Measurements from ENCODE around the gene GPER1.
"Not testable (repeated sequence)": the region's sequence is repeated elsewhere in the genome, so short reads cannot be mapped to it uniquely, and the experiment has no call there.

The GPER1 gene

DNA sequence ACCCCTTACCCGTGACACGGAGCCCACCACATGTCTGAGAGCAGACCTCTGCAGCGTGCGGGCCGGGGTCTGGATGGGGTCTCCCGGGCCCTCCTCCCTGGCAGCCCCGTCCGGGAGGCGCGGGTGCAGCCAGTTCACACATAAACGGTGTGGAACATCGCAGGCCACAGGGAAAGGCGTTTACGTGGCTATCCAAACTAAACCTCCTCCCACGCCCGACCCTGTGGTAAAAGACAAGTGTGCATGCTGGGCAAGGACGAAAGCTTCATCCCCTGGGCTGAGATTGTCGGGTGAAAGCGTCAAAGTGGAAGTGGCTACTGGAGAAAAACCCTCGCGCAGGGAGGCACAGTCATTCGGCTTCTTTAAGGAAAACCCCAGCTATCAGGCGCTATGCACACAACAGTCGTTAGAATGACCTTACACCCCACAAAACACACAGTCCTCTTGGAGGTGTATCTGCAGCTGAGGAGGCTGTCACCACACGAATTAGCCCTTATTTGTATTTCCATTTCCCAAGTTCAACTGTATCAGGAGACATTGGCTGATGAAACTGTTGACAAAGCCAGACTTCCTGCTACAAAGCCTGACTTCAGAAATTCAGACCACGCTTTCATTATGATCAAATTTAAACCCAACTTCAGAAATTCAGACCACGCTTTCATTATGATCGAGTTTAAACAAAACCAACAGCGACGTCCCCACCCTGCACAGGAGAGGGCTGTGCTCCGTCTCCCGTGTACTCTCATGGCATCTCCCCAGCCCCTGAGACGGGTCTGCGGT is 15.3 kb downstream of the GPER1 start:
- no peak for DNase-seq (ENCODE audit: low read depth in 2 of 2)

DNA sequence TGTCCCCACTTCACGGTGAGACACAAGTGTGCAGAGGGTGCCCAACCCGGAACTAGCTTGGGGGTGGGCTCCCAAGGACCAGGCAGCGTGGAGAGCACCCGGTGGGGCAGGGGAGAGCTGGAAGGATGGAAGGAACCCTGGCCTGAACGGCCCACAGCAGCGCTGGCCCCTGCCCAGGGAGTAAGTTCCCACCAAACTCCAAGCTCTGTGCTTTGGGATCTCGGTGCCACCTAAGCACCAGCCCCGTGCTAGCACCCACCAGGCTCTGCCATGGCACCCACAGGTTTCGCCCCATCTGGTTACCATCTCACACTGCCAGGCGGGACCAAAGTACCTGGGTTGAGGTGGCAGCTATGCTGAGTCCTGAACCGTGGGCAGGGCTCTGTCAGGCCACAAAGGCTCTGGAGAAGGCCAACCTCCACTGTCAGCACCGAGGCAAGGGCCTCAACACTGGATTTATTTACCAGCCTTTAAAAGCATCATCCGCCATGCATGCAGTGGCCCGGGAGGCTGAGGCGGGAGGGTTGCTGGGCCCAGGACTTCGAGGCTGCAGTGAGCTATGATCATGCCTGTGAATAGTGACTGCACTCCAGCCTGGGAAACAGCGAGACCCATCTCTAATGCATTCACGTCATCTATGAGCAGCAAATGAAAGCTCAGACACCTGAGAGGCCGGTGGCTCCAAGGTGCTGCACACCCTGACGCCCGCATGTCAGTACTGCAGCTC is 16.0 kb downstream of the GPER1 start:
- no peak for DNase-seq (ENCODE audit: low read depth in 2 of 2)

DNA sequence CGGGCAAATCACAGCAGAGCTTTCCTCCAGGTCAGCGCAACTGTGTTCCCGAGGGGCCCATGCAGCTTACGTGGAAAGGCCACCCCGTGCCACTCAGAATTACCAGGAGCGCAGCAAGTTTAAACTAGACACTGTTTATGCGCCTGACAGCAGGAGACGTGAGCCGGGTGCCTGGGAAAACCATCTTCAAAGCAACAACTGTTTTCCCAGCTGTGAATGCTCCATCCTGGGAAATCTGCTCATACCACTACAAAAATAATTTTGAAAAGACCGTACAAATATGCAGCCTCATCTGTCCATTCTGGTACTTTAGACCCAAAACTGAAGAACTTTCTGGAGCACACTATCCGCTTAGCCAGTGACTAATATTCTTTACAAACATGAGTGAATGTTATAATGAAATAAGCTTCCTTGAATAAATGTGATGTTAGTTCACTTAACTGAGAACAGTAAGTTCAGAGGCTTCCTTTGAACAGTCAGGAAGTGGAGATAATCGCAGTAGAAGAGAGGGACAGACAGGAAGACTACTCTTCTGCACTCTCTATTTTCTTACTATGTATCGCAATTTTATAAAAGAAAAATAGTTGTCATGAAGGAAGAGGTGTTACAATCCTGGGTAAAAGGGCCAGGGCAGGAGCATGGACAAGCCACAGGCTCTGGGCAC is 16.7 kb downstream of the GPER1 start:
- no peak for DNase-seq (ENCODE audit: low read depth in 2 of 2)

DNA sequence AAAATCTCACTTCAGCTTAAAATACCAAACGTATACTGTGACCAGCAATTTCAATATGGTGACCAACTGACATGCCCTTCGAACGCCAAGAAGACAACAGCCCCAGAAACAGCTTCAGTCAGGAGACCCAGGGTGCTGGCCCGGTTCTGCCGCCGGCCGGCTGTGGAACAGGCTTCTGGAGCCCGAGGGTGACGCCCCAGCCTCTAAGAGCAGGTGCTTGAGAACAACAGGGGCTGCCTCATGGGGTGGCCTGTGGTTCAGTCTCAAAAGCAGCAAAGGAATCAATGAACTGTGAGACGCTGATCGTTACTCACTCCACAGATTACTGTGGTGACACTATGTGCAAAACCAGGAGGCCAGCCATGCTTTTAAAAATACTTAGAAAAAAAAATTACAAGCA is 17.3 kb downstream of the GPER1 start:
- no peak for DNase-seq (ENCODE audit: low read depth in 2 of 2)

DNA sequence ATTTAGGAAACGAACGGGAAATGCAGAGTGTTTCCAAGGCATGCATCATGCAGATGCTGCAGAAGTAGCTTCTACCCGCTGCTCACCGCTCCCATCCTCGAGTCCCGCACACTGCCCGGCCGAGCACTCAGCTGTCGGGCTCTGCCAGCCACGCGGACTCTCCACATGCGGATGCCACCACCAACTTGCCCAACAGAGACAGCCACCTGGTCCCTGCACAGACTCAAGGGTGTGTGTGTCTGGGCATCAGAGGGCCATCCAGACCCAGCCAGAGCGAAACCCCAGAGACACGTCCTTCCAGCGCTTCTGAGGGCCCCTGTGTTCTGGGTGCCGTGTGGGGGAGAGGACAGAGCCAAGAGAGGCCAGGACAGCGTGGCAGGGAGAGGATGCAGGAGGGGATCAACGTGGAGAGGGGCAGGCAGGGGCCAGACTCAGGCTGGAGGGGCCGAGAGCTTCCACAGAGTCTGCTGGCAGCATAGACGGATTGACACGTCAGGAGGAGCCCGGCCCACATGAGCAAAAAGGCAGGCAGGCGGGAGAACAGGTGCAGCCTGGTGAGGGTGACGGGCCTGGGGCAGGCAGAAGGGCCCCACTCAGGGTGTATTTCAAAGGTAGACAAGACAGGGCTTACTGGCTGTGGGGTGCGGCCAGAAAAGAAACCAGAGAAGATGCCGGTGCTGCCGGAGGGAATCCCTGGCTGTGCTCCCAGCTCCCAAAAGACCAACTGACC is 18.3 kb downstream of the GPER1 start:
- DNase-seq (ENCODE audit: low read depth in 2 of 2), result no peak

DNA sequence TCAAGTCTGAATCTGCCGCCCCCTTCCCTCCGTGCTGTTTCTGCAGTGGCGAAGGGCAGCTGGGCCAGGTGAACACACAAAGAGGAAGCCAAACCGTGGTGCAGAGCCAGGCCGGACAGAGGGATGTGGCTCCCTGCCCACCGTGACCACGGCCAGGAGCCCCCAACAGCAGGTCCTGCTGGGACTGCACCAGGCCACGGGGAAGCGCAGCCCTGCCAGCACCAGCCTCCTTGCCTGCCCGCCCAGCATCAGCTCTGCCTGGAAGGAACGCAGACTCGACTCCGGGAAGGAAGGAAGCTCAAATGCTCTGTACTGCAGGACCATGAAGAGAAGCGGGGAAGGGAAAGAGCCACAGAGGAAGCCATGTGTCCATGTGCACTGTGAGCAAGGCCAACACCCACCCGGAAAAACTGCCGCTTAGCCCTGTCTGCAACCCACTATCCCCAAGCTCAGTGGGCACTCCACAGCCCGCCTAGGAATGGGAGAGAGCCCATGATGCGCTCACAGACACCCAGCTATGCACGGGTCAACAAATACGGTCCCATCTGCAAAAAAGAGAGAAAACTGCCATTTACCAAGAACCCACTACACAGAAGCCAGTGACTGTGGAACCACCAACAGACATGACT is 19.0 kb downstream of the GPER1 start:
- DNase-seq (ENCODE audit: low read depth in 2 of 2), result no peak

DNA sequence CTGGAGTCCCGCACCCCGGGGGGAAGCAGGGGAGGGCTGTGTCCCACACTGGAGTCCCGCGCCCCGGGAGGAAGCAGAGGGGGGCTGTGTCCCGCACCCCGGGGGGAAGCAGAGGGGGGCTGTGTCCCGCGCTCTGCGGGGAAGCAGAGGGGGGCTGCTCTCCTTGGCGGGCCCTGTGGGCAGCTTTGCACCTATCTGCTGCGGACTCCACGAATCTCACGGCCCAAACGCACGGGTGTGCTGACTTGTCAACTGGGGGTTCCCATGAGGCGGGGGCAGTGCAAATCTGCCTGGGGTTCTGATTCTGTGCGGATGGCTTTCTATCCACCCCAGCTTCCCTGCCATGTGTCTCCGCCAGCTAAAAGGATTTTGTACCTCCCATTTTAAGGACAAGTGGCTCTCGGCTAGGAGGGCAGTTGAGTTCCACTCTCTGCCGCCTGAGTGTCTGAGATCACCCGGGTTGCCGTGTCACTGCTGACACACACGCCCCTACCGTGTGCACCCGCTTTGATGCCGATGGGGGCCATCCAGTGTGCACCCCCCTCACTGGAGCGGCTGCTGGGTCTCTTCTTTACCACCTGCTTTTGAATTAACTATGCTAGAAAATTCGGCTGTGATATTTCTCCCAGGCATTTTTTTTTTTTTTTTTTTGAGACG is 20.5 kb downstream of the GPER1 start:
- DNase-seq (ENCODE audit: low read depth in 2 of 2), result no peak

DNA sequence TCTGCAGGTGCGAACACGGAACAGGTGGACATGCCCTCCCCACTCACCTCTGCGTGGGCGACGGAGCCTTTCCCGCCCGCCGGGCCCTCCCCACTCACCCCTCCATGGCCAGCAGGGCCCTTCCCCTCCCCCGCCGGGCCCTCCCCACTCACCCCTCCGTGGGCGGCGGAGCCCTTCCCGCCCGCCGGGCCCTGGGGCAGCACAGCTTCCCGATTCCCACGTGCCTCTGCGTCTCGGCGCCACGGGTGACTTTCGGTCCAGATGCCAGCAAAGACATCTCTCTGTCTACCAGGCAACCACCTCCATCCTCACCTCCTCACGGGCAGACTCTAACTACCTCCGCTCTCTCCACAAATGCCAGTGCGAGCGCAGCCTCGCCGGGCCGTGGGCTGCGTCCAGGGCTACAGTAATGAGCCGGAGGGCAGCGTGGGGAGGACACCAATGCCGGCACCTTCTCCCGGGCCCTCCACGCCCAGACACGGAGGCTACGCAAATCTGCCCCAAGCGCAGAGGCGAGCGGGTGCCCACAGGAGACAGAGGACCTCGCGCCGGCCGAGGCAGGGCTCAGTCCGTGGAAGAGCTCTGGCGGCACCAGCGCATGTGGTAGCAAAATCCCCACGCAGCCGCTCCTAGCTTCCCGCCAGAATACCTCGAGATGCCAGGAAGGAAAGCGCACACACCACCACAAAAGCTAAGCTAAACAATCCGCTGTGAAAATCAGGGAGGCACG is 21.8 kb downstream of the GPER1 start:
- no peak for DNase-seq (ENCODE audit: low read depth in 2 of 2)

DNA sequence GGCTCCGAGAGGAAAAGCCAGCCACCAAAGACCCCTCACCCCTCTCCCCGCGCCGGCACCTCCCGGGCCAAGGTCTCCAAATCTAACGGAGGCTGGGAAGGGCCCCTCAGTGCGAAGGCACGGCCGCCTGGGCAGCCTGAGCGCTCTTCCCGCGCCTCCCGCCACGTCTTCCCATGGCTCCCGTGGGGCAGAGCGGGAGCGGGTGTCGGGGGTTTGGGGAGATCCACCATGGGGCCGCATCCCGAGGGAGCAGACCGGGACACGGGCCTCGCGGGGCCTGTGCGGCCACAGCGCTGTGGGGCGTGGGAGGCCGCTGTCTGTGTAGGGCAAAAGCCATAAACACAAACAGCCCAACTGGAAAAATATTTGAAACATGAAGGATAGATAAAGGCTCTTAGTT is 22.4 kb downstream of the GPER1 start:
- no peak for DNase-seq (ENCODE audit: low read depth in 2 of 2)

DNA sequence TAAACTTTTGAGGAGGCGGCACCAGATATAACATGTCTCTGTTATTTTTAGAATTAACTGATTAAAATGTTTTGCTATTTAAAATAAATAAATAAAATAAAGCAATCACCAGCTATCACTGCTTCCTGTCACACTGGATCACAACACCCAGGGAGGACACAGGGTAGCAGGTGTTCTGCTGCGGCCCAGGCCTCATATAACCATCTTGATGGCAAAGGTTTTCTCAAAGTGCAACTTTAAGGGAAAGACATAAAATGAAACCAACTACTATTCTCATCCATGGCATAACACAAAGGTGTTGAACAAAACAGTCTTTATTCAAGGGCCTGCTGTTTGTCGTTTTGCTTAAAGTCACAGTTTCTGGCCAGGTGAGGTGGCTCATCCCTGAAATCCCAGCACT is 23.2 kb downstream of the GPER1 start:
- no peak for DNase-seq (ENCODE audit: low read depth in 2 of 2)

DNA sequence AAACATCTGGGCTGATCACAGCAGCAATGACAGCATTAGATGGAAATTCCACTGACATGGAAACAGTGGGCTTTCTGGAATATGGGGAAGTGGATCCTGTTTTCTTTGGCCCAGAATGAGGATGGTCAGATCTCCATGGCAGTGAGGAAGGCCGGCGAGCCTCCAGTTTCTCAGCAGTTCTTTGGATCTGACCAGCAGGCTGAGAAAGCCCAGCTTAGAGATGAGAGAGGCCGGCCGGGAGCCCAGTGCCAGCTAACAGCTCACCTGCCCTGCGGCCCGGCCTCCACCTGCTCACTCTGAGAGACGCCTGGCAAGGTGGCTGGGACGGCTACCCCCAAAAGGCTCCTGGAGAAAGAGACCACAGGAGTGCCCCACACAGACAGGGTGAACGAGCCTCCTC is 24.2 kb downstream of the GPER1 start:
- no peak for DNase-seq (ENCODE audit: low read depth in 2 of 2)

DNA sequence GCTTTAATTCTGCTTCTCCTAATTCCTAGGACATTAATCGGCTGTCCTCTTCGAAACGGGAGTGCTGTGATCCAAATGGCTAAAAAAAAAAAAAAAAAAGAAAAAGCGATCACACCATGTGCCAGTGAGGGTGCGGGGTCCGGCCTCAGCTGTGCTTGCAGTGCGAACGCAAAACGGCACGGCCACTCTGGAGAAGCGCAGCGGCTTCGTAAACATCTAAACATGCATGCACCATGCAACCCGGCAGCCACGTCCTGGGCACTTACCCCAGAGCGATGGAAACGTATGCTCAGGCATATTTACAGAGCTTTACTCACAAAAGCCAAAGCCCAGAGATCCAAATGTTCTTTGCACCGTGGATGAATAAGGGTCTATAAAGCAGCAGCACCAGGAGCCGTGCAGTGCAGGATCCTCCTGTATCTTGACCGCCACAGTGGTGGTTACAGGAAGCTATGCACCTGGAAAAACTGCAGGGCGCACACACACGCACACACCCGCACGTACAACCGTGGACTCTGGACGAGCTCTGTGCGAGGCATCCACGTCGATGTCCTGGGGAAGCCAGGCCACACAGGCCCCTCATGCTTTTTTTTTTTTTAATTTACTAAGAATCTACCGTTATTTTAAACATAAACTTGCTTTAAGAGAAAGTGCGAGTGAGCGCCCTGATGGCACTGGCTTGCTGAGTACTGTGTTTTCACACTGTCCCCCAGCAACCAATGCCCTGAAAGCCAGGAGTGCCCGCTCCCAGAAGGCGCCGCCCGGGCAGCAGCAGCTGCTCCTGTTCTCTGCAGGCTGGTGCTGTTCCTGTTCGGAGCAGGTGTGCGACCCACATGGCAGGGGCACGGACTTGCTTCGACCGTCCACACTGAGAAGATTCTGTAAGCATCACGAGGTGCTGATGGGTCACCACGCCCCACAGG is 25.0 kb downstream of the GPER1 start:
- no peak for DNase-seq (ENCODE audit: low read depth in 2 of 2)

DNA sequence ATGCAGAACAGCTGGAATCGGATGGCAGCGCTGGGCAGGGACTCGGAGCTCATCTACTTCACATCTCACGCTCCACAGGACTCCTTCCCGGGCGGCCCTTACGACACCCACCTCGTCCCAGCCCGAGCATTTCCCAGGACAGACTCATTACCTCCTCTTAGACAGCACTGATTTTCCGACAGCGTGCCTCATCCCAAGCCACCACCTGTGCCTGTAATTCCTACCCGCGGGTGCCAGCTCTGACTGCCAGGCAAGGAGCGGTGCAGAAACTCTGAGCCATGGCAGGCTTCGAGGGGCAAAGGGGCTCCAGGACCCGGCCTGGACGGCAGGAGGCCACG is 25.6 kb downstream of the GPER1 start:
- no peak for DNase-seq (ENCODE audit: low read depth in 2 of 2)

DNA sequence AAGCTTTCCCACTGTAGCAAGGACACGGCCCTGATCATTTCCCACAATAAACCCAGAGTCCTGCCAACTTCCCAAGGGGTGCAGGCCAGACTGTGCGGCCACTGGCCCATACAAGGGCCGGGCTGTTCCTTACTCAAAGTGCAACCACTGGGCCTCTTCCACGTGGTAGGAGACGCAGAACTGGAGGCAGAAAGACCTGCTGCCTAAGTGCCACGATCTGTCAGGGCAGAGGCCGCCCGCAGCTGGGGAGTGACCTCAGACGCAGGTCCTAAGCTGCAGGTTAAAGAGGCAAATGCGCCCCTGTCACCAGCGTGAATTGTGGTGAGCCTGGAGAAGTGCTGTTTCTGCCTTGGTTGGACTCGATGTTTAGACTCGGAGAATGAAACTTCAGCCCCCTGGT is 26.2 kb downstream of the GPER1 start:
- DNase-seq (ENCODE audit: low read depth in 2 of 2), result no peak

DNA sequence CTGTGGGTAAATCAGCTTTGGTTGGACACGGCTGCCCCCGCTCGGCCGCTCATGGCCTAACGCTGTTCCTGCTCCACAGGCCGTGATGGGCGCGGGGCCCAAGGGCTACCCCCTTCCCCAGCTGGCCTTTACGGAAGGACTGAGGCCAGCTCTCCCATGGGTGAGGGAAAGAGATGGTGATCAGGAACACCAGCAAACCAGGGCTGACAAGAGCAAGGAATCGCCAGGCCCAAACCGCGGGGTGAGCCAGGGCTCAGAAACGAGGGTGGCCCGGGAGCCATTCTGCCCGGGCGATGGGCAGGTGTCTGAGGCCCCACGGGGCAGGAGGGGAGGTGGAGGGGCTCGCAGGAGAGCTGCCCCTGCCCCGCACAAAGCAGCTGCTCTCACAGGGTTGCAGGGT is 26.6 kb downstream of the GPER1 start:
- no peak for DNase-seq (ENCODE audit: low read depth in 2 of 2)

DNA sequence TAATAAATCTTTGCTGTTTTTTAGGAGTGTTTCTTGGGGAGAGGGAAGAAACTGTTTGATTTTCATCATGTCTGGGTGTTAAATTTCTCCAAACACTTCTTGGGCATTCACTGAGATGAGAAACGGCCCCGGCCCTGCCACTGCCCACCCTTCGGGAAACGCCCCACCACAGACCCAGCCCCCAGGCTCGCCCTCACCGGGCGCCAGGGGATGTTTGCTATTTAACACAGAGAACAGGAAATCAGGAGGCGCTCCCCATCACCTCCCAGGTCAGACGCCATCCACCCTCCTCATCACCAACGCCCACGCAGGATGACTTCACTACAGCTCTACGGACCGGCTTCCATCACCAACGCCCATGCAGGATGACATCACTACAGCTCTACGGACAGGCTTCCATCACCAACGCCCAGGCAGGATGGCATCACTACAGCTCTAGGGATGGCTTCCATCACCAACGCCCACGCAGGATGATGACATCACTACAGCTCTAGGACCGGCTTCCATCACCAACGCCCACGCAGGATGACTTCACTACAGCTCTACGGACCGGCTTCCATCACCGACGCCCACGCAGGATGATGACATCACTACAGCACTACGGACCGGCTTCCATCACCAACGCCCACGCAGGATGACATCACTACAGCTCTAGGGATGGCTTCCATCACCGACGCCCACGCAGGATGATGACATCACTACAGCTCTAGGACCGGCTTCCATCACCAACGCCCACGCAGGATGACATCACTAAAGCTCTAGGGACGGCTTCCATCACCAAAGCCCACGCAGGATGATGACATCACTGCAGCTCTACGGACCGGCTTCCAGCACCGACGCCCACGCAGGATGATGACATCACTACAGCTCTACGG is 27.5 kb downstream of the GPER1 start:
- not testable (repeated sequence) for DNase-seq (ENCODE audit: low read depth in 2 of 2)

DNA sequence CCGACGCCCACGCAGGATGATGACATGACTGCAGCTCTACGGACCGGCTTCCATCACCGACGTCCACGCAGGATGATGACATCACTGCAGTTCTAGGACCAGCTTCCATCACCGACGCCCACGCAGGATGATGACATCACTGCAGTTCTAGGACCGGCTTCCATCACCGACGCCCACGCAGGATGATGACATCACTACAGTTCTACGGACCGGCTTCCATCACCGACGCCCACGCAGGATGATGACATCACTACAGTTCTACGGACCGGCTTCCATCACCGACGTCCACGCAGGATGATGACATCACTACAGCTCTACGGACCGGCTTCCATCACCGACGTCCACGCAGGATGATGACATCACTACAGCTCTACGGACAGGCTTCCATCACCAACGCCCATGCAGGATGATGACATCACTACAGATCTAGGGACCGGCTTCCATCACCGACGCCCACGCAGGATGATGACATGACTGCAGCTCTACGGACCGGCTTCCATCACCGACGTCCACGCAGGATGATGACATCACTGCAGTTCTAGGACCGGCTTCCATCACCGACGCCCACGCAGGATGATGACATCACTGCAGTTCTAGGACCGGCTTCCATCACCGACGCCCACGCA is 28.6 kb downstream of the GPER1 start:
- DNase-seq (ENCODE audit: low read depth in 2 of 2), result not testable (repeated sequence)

DNA sequence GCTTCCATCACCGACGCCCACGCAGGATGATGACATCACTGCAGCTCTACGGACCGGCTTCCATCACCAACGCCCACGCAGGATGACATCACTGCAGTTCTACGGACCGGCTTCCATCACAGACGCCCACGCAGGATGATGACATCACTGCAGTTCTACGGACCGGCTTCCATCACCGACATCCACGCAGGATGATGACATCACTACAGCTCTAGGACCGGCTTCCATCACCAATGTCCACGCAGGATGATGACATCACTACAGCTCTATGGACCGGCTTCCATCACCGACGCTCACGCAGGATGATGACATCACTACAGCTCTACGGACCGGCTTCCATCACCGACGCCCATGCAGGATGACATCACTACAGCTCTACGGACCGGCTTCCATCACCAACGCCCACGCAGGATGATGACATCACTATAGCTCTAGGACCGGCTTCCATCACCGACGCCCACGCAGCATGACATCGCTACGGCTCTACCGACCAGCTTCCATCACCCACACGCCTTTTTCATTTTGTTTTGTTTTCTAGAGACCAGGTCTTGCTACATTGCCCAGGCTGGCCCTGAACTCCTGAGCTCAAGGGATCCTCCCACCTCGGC is 29.5 kb downstream of the GPER1 start:
- no peak for DNase-seq (ENCODE audit: low read depth in 2 of 2)

Data from stimulated activated CD4-positive, alpha-beta T cell treated with anti-CD3 and anti-CD28 coated beads, Interleukin-1b, Interleukin-23, amount 100 ng/mL, for 1 hour (primary cell).